Measurements from ENCODE around the gene ANO7. TPM values are rescaled to one million over a fixed set of nuclear protein-coding genes. Genes with fewer than 3 reads are reported as not detected.

The ANO7 gene
- total and polyA plus RNA-seq, 4 donors: 0.71 to 1.1 (median 0.86) TPM

- no peak for TF ChIP-seq CTCF (IDR thresholded peaks at IDR 0.05; ENCODE audit: control extremely low read depth, extremely low read depth)
- H3K4me1 ChIP-seq (ENCODE audit: control insufficient read depth in 5 of 5, insufficient read depth in 5 of 5, low read length in 5 of 5): no peaks in the 10 kb centered on the region
- H3K9ac ChIP-seq (ENCODE audit: insufficient read depth in 1 of 2, low read length in 2 of 2): no peak overlapping the region
- H3K36me3 ChIP-seq (ENCODE audit: control insufficient read depth in 4 of 4, insufficient read depth in 4 of 4, low read length in 4 of 4): peaks cover 66 to 80% (median 73%) of the 10 kb centered on the region in 4 donors
- no peak overlapping the region for H3K4me3 ChIP-seq
- 85 to 91% methylated on average over 6 of the region's 6 CpGs for WGBS, 2 donors
- H3K27ac ChIP-seq (ENCODE audit: low read depth in 1 of 2, low read length in 1 of 2): no peak overlapping the region
- ATAC-seq (ENCODE audit: insufficient read depth, low FRiP score): no peak
- no peaks in the 10 kb centered on the region for H3K9me3 ChIP-seq (ENCODE audit: control insufficient read depth in 4 of 4, insufficient read depth in 3 of 4, low read length in 3 of 4)
- no peak for DNase-seq
- no peaks in the 10 kb centered on the region for H3K27me3 ChIP-seq (ENCODE audit: control insufficient read depth in 3 of 3, insufficient read depth in 3 of 3, low read length in 2 of 3)
Observed at GRCh38 chr2:241248897-241249296, 60.4 kb downstream of the ANO7 start.

GRCh38 chr2:241249654-241250053 lies 61.2 kb downstream of the ANO7 start:
- Histone ChIP-seq H3K36me3 (ENCODE audit: control insufficient read depth in 4 of 4, insufficient read depth in 4 of 4, low read length in 4 of 4) (peaks cover 62 to 77% (median 72%) of the 10 kb centered on the region in 4 donors), H3K4me3 (no peak overlapping the region), H3K9me3 (ENCODE audit: control insufficient read depth in 4 of 4, insufficient read depth in 3 of 4, low read length in 3 of 4) (no peaks in the 10 kb centered on the region), H3K27ac (ENCODE audit: low read depth in 1 of 2, low read length in 1 of 2) (no peak overlapping the region), H3K27me3 (ENCODE audit: control insufficient read depth in 3 of 3, insufficient read depth in 3 of 3, low read length in 2 of 3) (no peaks in the 10 kb centered on the region), H3K4me1 (ENCODE audit: control insufficient read depth in 5 of 5, insufficient read depth in 5 of 5, low read length in 5 of 5) (no peaks in the 10 kb centered on the region), H3K9ac (ENCODE audit: insufficient read depth in 1 of 2, low read length in 2 of 2) (no peak overlapping the region)
- no peak for TF ChIP-seq CTCF (IDR thresholded peaks at IDR 0.05; ENCODE audit: control extremely low read depth, extremely low read depth)
- no peak for ATAC-seq (ENCODE audit: insufficient read depth, low FRiP score)
- 96 to 97% methylated on average over 14 of the region's 14 CpGs for WGBS, 2 donors
- DNase-seq: no peak

- Histone ChIP-seq H3K4me3 (no peak overlapping the region), H3K27me3 (ENCODE audit: control insufficient read depth in 3 of 3, insufficient read depth in 3 of 3, low read length in 2 of 3) (no peaks in the 10 kb centered on the region), H3K36me3 (ENCODE audit: control insufficient read depth in 4 of 4, insufficient read depth in 4 of 4, low read length in 4 of 4) (peaks cover 71 to 77% (median 75%) of the 10 kb centered on the region in 4 donors), H3K4me1 (ENCODE audit: control insufficient read depth in 5 of 5, insufficient read depth in 5 of 5, low read length in 5 of 5) (peaks cover 0 to 2% (median 0%) of the 10 kb centered on the region in 5 donors), H3K27ac (ENCODE audit: low read depth in 1 of 2, low read length in 1 of 2) (no peak overlapping the region), H3K9ac (ENCODE audit: insufficient read depth in 1 of 2, low read length in 2 of 2) (no peak overlapping the region), H3K9me3 (ENCODE audit: control insufficient read depth in 4 of 4, insufficient read depth in 3 of 4, low read length in 3 of 4) (no peaks in the 10 kb centered on the region)
- WGBS, 2 donors: 96% methylated on average over 14 of the region's 14 CpGs
- ATAC-seq (ENCODE audit: insufficient read depth, low FRiP score) (no peak), DNase-seq (no peak)
- no peak for TF ChIP-seq CTCF (IDR thresholded peaks at IDR 0.05; ENCODE audit: control extremely low read depth, extremely low read depth)
Observed at GRCh38 chr2:241252778-241253475, 64.5 kb downstream of the ANO7 start.

All from lung (tissue), 12 donors.